GM23338 (cell line): ENCODE results near the gene GRIFIN. TPM values are rescaled to one million over a fixed set of nuclear protein-coding genes. Genes with fewer than 3 reads are reported as not detected.

Experiments
- ATAC-seq: fragments of 200-7000 bp; cut with Tn5 transposase; 3 replicates; pipeline ENCODE4 v1.9.1; 2020
- DNase-seq: peaks from one replicate; pipeline ENCODE4 v3.0.0-alpha.2; 2015; ENCODE audit warnings: low spot score
- H2AFZ ChIP-seq: fragments of 200-600 bp; sonication (generic); 2 replicates; pipeline ENCODE4 v1.8.0; 2016; ENCODE audit warnings: antibody characterized with exemption, mild to moderate bottlenecking, moderate library complexity
- H3F3A ChIP-seq: fragments of 200-600 bp; sonication (generic); replicated peaks from 2 replicates; pipeline ENCODE4 v1.8.0; 2017; ENCODE audit warnings: antibody characterized with exemption, mixed run types, low read depth
- H3K27ac ChIP-seq: fragments of 200-600 bp; sonication (generic); 2 replicates; pipeline ENCODE4 v1.6.1; 2016; ENCODE audit warnings: low read depth
- H3K27me3 ChIP-seq: fragments of 200-600 bp; sonication (generic); 2 replicates; pipeline ENCODE4 v1.8.0; 2016; ENCODE audit warnings: mild to moderate bottlenecking, mixed run types, moderate library complexity; ENCODE audit not compliant: insufficient read depth
- H3K36me3 ChIP-seq: fragments of 200-600 bp; sonication (generic); 2 replicates; pipeline ENCODE4 v1.8.0; 2016; ENCODE audit warnings: mild to moderate bottlenecking; ENCODE audit not compliant: insufficient read depth
- H3K4me1 ChIP-seq: fragments of 200-600 bp; sonication (generic); 2 replicates; pipeline ENCODE4 v1.8.0; 2016; ENCODE audit warnings: mild to moderate bottlenecking, moderate library complexity; ENCODE audit not compliant: insufficient read depth
- H3K4me2 ChIP-seq: fragments of 200-600 bp; sonication (generic); 2 replicates; pipeline ENCODE4 v1.7.1; 2017; ENCODE audit warnings: mixed run types
- H3K4me3 ChIP-seq: fragments of 200-600 bp; sonication (generic); 2 replicates; pipeline ENCODE4 v1.6.1; 2016; ENCODE audit warnings: mixed run types
- H3K79me2 ChIP-seq: fragments of 200-600 bp; sonication (generic); replicated peaks from 2 replicates; pipeline ENCODE4 v1.8.0; 2017; ENCODE audit warnings: mild to moderate bottlenecking; ENCODE audit not compliant: insufficient read depth
- H3K9me2 ChIP-seq: fragments of 200-600 bp; sonication (generic); 2 replicates; pipeline ENCODE4 v1.8.0; 2017; ENCODE audit not compliant: insufficient read depth
- H4K20me1 ChIP-seq: fragments of 200-600 bp; sonication (generic); replicated peaks from 2 replicates; pipeline ENCODE4 v1.8.0; 2017; ENCODE audit warnings: mild to moderate bottlenecking; ENCODE audit not compliant: insufficient read depth
- H3K27ac Mint-ChIP-seq: 2 replicates; pipeline ENCODE4 v1.8.0; 2020; ENCODE audit warnings: inconsistent platforms, mild to moderate bottlenecking, moderate library complexity, mixed read lengths
- H3K27me3 Mint-ChIP-seq: 3 replicates; pipeline ENCODE4 v1.8.0; 2022; ENCODE audit warnings: low read depth, mild to moderate bottlenecking, moderate library complexity, mixed read lengths, inconsistent platforms; ENCODE audit not compliant: insufficient read depth, poor library complexity
- H3K36me3 Mint-ChIP-seq: 3 replicates; pipeline ENCODE4 v1.8.0; 2021; ENCODE audit warnings: low read depth, mild to moderate bottlenecking, inconsistent platforms, moderate library complexity, mixed read lengths
- H3K4me1 Mint-ChIP-seq: 3 replicates; pipeline ENCODE4 v1.8.0; 2020; ENCODE audit warnings: mild to moderate bottlenecking, inconsistent platforms, mixed read lengths
- H3K4me3 Mint-ChIP-seq: 3 replicates; pipeline ENCODE4 v1.8.0; 2021; ENCODE audit warnings: moderate library complexity, mild to moderate bottlenecking, inconsistent platforms, mixed read lengths
- H3K9me3 Mint-ChIP-seq: 3 replicates; pipeline ENCODE4 v1.8.0; 2020; ENCODE audit warnings: moderate library complexity, mild to moderate bottlenecking, inconsistent platforms, mixed read lengths
- JUNB ChIP-seq: IDR thresholded peaks from one replicate; pipeline ENCODE4 v1.6.1; 2016; ENCODE audit warnings: antibody characterized with exemption; ENCODE audit not compliant: unreplicated experiment
- POLR2AphosphoS5 ChIP-seq: IDR thresholded peaks from 2 replicates; pipeline ENCODE4 v1.6.1; 2016; ENCODE audit warnings: antibody characterized with exemption, low read depth
- STAT1 ChIP-seq: IDR thresholded peaks from one replicate; pipeline ENCODE4 v1.6.1; 2016; ENCODE audit warnings: antibody characterized with exemption; ENCODE audit not compliant: unreplicated experiment
- polyA plus RNA-seq: library from polyadenylated mRNA; unstranded; fragments of >200 nt; fragmentation: Nextera tagmentation; extraction: Ambion mirVana; gene quantifications from 2 replicates; pipeline ENCODE4 v1.2.1, GENCODE V29; 2016
- total RNA-seq: library from RNA; depleted of rRNA; stranded (reverse); fragments of >200 nt; shearing (Covaris generic); gene quantifications from 2 replicates; pipeline ENCODE4 v1.2.3, GENCODE V29; 2014
- TF ChIP-seq, protein P1 (sequence below): fragments of 250-450 bp; sonication (Bioruptor Pico); IDR thresholded peaks from 2 replicates; pipeline ENCODE4 v1.5.0; 2020; ENCODE audit warnings: mild to moderate bottlenecking, moderate library complexity

Gene GRIFIN
- total and polyA plus RNA-seq, 2 experiments from 2014 or later: not detected

DNA sequence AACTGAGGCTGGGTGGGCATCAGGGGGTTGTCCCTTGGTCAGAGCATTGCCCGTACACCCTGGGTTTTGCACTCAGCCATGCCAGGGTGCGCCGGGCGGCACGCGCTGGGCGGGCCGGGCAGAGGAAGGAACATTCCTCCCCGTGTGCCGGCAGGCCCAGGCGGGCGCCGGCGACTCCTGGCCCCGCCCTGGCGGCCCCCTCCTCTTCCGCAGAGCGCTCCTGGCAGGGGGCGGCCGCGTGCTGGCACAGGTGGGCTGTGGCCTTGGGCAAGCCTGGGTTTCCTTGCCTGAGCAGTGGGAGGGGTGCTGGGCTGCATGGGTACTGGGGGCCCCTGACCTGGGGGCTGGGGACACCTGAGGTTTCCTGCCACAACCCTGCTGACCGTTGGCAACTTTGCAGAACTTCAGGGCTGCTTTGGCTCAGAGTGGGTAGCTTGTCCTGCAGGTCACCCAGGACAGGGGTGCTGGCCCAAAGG lies 47.3 kb upstream of the GRIFIN start:
- H3K27ac ChIP-seq: 0 out of 2 replicates have a peak overlapping the region, but pooled peaks have one; percentile 79
- H4K20me1 ChIP-seq: no peaks in the 10 kb centered on the region; the same call in 1 of the 2 replicates
- peak overlapping the region; percentile 68; the same call in 1 of the 2 replicates for H3K4me3 ChIP-seq
- DNase-seq: peak; percentile 77
- Mint-ChIP-seq H3K27ac (no peak overlapping the region), H3K4me3 (peak overlapping the region; percentile 59), H3K27me3 (peaks cover 26% of the 10 kb centered on the region), H3K4me1 (peaks cover 45% of the 10 kb centered on the region), H3K36me3 (peaks cover 16% of the 10 kb centered on the region; the same call in 1 of the 3 replicates), H3K9me3 (no peaks in the 10 kb centered on the region)
- H3K27me3 ChIP-seq: peaks cover 16% of the 10 kb centered on the region
- H3F3A ChIP-seq: 0 out of 2 replicates have a peak, but pooled peaks cover 6% of the 10 kb centered on the region
- no peak overlapping the region for H2AFZ ChIP-seq
- H3K79me2 ChIP-seq: peaks cover 17% of the 10 kb centered on the region
- no peaks in the 10 kb centered on the region; the same call in 1 of the 2 replicates for H3K36me3 ChIP-seq
- H3K4me1 ChIP-seq: peaks cover 49% of the 10 kb centered on the region
- no peaks in the 10 kb centered on the region for H3K9me2 ChIP-seq
- TF ChIP-seq, protein P1, sequence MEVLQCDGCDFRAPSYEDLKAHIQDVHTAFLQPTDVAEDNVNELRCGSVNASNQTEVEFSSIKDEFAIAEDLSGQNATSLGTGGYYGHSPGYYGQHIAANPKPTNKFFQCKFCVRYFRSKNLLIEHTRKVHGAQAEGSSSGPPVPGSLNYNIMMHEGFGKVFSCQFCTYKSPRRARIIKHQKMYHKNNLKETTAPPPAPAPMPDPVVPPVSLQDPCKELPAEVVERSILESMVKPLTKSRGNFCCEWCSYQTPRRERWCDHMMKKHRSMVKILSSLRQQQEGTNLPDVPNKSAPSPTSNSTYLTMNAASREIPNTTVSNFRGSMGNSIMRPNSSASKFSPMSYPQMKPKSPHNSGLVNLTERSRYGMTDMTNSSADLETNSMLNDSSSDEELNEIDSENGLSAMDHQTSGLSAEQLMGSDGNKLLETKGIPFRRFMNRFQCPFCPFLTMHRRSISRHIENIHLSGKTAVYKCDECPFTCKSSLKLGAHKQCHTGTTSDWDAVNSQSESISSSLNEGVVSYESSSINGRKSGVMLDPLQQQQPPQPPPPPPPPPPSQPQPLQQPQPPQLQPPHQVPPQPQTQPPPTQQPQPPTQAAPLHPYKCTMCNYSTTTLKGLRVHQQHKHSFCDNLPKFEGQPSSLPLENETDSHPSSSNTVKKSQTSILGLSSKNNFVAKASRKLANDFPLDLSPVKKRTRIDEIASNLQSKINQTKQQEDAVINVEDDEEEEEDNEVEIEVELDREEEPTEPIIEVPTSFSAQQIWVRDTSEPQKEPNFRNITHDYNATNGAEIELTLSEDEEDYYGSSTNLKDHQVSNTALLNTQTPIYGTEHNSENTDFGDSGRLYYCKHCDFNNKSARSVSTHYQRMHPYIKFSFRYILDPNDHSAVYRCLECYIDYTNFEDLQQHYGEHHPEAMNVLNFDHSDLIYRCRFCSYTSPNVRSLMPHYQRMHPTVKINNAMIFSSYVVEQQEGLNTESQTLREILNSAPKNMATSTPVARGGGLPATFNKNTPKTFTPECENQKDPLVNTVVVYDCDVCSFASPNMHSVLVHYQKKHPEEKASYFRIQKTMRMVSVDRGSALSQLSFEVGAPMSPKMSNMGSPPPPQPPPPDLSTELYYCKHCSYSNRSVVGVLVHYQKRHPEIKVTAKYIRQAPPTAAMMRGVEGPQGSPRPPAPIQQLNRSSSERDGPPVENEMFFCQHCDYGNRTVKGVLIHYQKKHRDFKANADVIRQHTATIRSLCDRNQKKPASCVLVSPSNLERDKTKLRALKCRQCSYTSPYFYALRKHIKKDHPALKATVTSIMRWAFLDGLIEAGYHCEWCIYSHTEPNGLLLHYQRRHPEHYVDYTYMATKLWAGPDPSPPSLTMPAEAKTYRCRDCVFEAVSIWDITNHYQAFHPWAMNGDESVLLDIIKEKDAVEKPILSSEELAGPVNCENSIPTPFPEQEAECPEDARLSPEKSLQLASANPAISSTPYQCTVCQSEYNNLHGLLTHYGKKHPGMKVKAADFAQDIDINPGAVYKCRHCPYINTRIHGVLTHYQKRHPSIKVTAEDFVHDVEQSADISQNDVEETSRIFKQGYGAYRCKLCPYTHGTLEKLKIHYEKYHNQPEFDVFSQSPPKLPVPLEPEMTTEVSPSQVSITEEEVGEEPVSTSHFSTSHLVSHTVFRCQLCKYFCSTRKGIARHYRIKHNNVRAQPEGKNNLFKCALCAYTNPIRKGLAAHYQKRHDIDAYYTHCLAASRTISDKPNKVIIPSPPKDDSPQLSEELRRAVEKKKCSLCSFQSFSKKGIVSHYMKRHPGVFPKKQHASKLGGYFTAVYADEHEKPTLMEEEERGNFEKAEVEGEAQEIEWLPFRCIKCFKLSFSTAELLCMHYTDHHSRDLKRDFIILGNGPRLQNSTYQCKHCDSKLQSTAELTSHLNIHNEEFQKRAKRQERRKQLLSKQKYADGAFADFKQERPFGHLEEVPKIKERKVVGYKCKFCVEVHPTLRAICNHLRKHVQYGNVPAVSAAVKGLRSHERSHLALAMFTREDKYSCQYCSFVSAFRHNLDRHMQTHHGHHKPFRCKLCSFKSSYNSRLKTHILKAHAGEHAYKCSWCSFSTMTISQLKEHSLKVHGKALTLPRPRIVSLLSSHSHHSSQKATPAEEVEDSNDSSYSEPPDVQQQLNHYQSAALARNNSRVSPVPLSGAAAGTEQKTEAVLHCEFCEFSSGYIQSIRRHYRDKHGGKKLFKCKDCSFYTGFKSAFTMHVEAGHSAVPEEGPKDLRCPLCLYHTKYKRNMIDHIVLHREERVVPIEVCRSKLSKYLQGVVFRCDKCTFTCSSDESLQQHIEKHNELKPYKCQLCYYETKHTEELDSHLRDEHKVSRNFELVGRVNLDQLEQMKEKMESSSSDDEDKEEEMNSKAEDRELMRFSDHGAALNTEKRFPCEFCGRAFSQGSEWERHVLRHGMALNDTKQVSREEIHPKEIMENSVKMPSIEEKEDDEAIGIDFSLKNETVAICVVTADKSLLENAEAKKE (CRISPR knock-in tag): no peak
- peak; percentile 35; the same call in 1 of the 2 replicates for TF ChIP-seq POLR2AphosphoS5
- peak; percentile 19 for ATAC-seq
- peak overlapping the region; percentile 92 for H3K4me2 ChIP-seq

GRCh38 chr7:2522780-2523433 lies 46.7 kb upstream of the GRIFIN start:
- Histone ChIP-seq H3K79me2 (peaks cover 17% of the 10 kb centered on the region), H3K4me1 (peaks cover 49% of the 10 kb centered on the region)

More at GRCh38 chr7:2522780-2523433, 46.7 kb upstream of the GRIFIN start:
- peaks cover 16% of the 10 kb centered on the region; the same call in 1 of the 3 replicates for H3K36me3 Mint-ChIP-seq
- Histone ChIP-seq H3K27me3 (peaks cover 22% of the 10 kb centered on the region), H3K4me3 (peak overlapping the region; percentile 68; the same call in 1 of the 2 replicates), H2AFZ (no peak overlapping the region), H4K20me1 (no peaks in the 10 kb centered on the region; the same call in 1 of the 2 replicates), H3K36me3 (no peaks in the 10 kb centered on the region; the same call in 1 of the 2 replicates), H3F3A (peaks cover 6% of the 10 kb centered on the region; the same call in 1 of the 2 replicates), H3K27ac (no peak overlapping the region), H3K4me2 (peak overlapping the region; percentile 92), H3K9me2 (no peaks in the 10 kb centered on the region)
- DNase-seq (peak; percentile 86), ATAC-seq (peak; percentile 4)
- no peaks in the 10 kb centered on the region for H3K9me3 Mint-ChIP-seq
- no peak overlapping the region for H3K27ac Mint-ChIP-seq
- TF ChIP-seq JUNB (no peak), POLR2AphosphoS5 (no peak), STAT1 (no peak)
- H3K27me3 Mint-ChIP-seq: peaks cover 30% of the 10 kb centered on the region
- peaks cover 45% of the 10 kb centered on the region for H3K4me1 Mint-ChIP-seq
- H3K4me3 Mint-ChIP-seq: peak overlapping the region; percentile 59
